Measurements from ENCODE around the gene MUC6.

DNA sequence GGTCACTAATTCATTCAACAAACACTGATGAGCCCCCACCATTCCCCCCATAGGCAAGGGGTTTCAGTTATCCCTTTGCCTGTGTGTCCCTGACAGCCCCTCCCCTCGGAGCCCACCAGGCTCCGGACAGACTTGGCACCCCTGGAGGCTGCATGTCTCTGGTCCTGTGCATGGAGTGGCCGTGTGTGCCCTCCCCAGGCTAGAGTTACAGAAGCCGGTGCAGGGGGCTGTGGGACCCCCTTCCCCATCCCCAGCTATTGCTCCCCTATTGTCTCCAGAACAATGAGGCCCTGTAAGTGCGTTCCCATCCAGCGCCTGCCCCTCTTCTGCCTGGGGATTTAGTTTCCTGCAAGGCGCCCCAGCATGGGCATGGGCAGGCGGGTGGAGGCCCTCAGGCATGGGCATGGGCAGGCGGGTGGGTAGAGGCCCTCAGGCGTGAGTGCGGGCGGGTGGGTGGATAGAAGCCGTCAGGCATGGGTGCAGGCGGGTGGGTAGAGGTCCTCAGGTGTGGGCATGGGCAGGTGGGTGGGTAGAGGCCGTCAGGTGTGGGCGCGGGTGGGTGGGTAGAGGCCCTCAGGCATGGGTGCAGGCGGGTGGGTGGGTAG, 39.6 kb upstream of the MUC6 start:
- TF ChIP-seq, protein P1, sequence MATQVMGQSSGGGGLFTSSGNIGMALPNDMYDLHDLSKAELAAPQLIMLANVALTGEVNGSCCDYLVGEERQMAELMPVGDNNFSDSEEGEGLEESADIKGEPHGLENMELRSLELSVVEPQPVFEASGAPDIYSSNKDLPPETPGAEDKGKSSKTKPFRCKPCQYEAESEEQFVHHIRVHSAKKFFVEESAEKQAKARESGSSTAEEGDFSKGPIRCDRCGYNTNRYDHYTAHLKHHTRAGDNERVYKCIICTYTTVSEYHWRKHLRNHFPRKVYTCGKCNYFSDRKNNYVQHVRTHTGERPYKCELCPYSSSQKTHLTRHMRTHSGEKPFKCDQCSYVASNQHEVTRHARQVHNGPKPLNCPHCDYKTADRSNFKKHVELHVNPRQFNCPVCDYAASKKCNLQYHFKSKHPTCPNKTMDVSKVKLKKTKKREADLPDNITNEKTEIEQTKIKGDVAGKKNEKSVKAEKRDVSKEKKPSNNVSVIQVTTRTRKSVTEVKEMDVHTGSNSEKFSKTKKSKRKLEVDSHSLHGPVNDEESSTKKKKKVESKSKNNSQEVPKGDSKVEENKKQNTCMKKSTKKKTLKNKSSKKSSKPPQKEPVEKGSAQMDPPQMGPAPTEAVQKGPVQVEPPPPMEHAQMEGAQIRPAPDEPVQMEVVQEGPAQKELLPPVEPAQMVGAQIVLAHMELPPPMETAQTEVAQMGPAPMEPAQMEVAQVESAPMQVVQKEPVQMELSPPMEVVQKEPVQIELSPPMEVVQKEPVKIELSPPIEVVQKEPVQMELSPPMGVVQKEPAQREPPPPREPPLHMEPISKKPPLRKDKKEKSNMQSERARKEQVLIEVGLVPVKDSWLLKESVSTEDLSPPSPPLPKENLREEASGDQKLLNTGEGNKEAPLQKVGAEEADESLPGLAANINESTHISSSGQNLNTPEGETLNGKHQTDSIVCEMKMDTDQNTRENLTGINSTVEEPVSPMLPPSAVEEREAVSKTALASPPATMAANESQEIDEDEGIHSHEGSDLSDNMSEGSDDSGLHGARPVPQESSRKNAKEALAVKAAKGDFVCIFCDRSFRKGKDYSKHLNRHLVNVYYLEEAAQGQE (IDR thresholded peaks at IDR 0.05; ENCODE audit: insufficient read depth in 1 of 2, low read depth in 2 of 2, low read length in 2 of 2) = no peak
- TF ChIP-seq POLR2AphosphoS5 (IDR thresholded peaks at IDR 0.05; ENCODE audit: low read depth, low read length) (no peak), SIN3A (IDR thresholded peaks at IDR 0.05; ENCODE audit: borderline replicate concordance, insufficient read depth, low read length) (no peak), TAF1 (IDR thresholded peaks at IDR 0.05; ENCODE audit: borderline replicate concordance, insufficient read depth, low read length) (no peak)

Measured in PFSK-1 (cell line).